Urinary bladder (tissue), 4 donors: ENCODE measurements around the gene ATP6V0A4. TPM values are rescaled to one million over a fixed set of nuclear protein-coding genes. Genes with fewer than 3 reads are reported as not detected.

Experiments
- DNase-seq: peaks from one replicate; pipeline ENCODE4 v3.0.0-alpha.2; 2015; ENCODE audit errors: extremely low spot score
- H3K27ac ChIP-seq: one replicate; pipeline ENCODE4 v1.5.1; 2013; ENCODE audit warnings: low read depth, mild to moderate bottlenecking, moderate library complexity
- H3K36me3 ChIP-seq: one replicate; pipeline ENCODE4 v1.6.1; 2013; ENCODE audit warnings: mild to moderate bottlenecking, moderate library complexity; ENCODE audit not compliant: insufficient read depth
- H3K4me1 ChIP-seq: one replicate; pipeline ENCODE4 v1.6.1; 2013; ENCODE audit warnings: mild to moderate bottlenecking, moderate library complexity; ENCODE audit not compliant: insufficient read depth
- H3K4me3 ChIP-seq: one replicate; pipeline ENCODE4 v1.5.1; 2013; ENCODE audit warnings: low read depth, low read length
- whole genome bisulfite sequencing: extraction: QIAGEN DNeasy Blood & Tissue Kit; methylation state at CpG from one replicate; pipeline ENCODE4 v1.1.7; 2013; 5-methylcytosine and 5-hydroxymethylcytosine counted together
- polyA plus RNA-seq: library from polyadenylated mRNA; stranded (reverse); fragments of 200-250 nt; gene quantifications from one replicate; pipeline ENCODE4 v1.2.3, GENCODE V29; 2013
- total RNA-seq: library from RNA; depleted of rRNA; stranded (reverse); fragments of >200 nt; gene quantifications from one replicate; pipeline ENCODE4 v1.2.3, GENCODE V29; 2014
- donor health status: healthy with polysubstance abuse.
- donor health status: healthy.

The ATP6V0A4 gene
- total and polyA plus RNA-seq, 2 donors: 0.37 TPM; not detected in 1

- no peaks in the 10 kb centered on the region for H3K36me3 ChIP-seq
- 67% methylated on average over 4 of the region's 4 CpGs for WGBS
- DNase-seq: no peak
- H3K4me1 ChIP-seq: no peaks in the 10 kb centered on the region
- H3K27ac ChIP-seq: no peak overlapping the region
- H3K4me3 ChIP-seq: no peak overlapping the region
These were observed 132.3 kb downstream of the ATP6V0A4 start for GRCh38 chr7:138665669-138666140.

- Histone ChIP-seq H3K4me3 (no peak overlapping the region), H3K36me3 (no peaks in the 10 kb centered on the region)
- WGBS: 77% methylated on average over 4 of the region's 4 CpGs
These were observed 132.7 kb downstream of the ATP6V0A4 start for GRCh38 chr7:138665249-138665648.

GRCh38 chr7:138663725-138664710, 134.0 kb downstream of the ATP6V0A4 start:
- Histone ChIP-seq H3K4me1 (no peaks in the 10 kb centered on the region), H3K27ac (no peak overlapping the region), H3K36me3 (no peaks in the 10 kb centered on the region), H3K4me3 (peak overlapping the region; percentile 24)
- 30% methylated on average over 59 of the region's 59 CpGs for WGBS
- DNase-seq: no peak

More at GRCh38 chr7:138665249-138665648, 132.7 kb downstream of the ATP6V0A4 start:
- Histone ChIP-seq H3K27ac (no peak overlapping the region), H3K4me1 (no peaks in the 10 kb centered on the region)
- no peak for DNase-seq

GRCh38 chr7:138662991-138663320, 135.0 kb downstream of the ATP6V0A4 start:
- no peaks in the 10 kb centered on the region for H3K36me3 ChIP-seq
- no peak for DNase-seq
- H3K27ac ChIP-seq: no peak overlapping the region
- H3K4me3 ChIP-seq: no peak overlapping the region
- H3K4me1 ChIP-seq: no peaks in the 10 kb centered on the region
- 71% methylated on average over 6 of the region's 6 CpGs for WGBS

- H3K36me3 ChIP-seq: no peaks in the 10 kb centered on the region
- no peaks in the 10 kb centered on the region for H3K4me1 ChIP-seq
- WGBS: 77% methylated on average over 5 of the region's 5 CpGs
- no peak overlapping the region for H3K4me3 ChIP-seq
- DNase-seq: no peak
- H3K27ac ChIP-seq: no peak overlapping the region
These were observed 135.7 kb downstream of the ATP6V0A4 start for GRCh38 chr7:138662076-138662990.

- Histone ChIP-seq H3K4me3 (no peak overlapping the region), H3K4me1 (no peaks in the 10 kb centered on the region), H3K27ac (no peak overlapping the region), H3K36me3 (no peaks in the 10 kb centered on the region)
- no peak for DNase-seq
- 55% methylated on average over 9 of the region's 9 CpGs for WGBS
These were observed 136.8 kb downstream of the ATP6V0A4 start for GRCh38 chr7:138661069-138661635.

- H3K4me3 ChIP-seq: no peak overlapping the region
- WGBS: 75% methylated on average over 4 of the region's 4 CpGs
These were observed 139.1 kb downstream of the ATP6V0A4 start for GRCh38 chr7:138658889-138659288.

GRCh38 chr7:138657854-138658386, 140.1 kb downstream of the ATP6V0A4 start:
- Histone ChIP-seq H3K4me3 (no peak overlapping the region), H3K36me3 (no peaks in the 10 kb centered on the region), H3K4me1 (no peaks in the 10 kb centered on the region), H3K27ac (no peak overlapping the region)
- WGBS: 89% methylated on average over 4 of the region's 4 CpGs
- DNase-seq: no peak

More at GRCh38 chr7:138658889-138659288, 139.1 kb downstream of the ATP6V0A4 start:
- Histone ChIP-seq H3K27ac (no peak overlapping the region), H3K4me1 (no peaks in the 10 kb centered on the region), H3K36me3 (no peaks in the 10 kb centered on the region)
- no peak for DNase-seq

- 96% methylated on average over 2 of the region's 2 CpGs for WGBS
- Histone ChIP-seq H3K4me1 (no peaks in the 10 kb centered on the region), H3K27ac (no peak overlapping the region), H3K36me3 (no peaks in the 10 kb centered on the region), H3K4me3 (no peak overlapping the region)
- DNase-seq: no peak
These were observed 141.0 kb downstream of the ATP6V0A4 start for GRCh38 chr7:138656952-138657351.

Other genes starting within 250 kb of the ATP6V0A4 start
- gene SVOPL, start 96.8 kb downstream of the ATP6V0A4 start, total RNA-seq: 2.5 TPM
- gene SVOPL, start 96.8 kb downstream of the ATP6V0A4 start, polyA plus RNA-seq: 0.08 TPM
- not detected for gene TMEM213, start 202 bp downstream of the ATP6V0A4 start, total RNA-seq
- not detected for gene TMEM213, start 202 bp downstream of the ATP6V0A4 start, polyA plus RNA-seq
- gene KIAA1549, start 183.2 kb upstream of the ATP6V0A4 start, total RNA-seq: 4.6 TPM
- 1.6 TPM for gene KIAA1549, start 183.2 kb upstream of the ATP6V0A4 start, polyA plus RNA-seq
- 37.4 TPM for gene ZC3HAV1L, start 237.8 kb upstream of the ATP6V0A4 start, total RNA-seq
- 3.3 TPM for gene ZC3HAV1L, start 237.8 kb upstream of the ATP6V0A4 start, polyA plus RNA-seq